Measurements from ENCODE around the gene MEPE. TPM values are rescaled to one million over a fixed set of nuclear protein-coding genes. Genes with fewer than 3 reads are reported as not detected.

Gene MEPE
- total RNA-seq, 1 donor from 2014 or later, result not detected

- Mint-ChIP-seq H3K27ac (no peak overlapping the region), H3K9me3 (no peaks in the 10 kb centered on the region), H3K27me3 (no peaks in the 10 kb centered on the region), H3K4me3 (no peak overlapping the region), H3K36me3 (no peaks in the 10 kb centered on the region), H3K4me1 (ENCODE audit: unreplicated experiment) (no peaks in the 10 kb centered on the region)
- no peak for TF ChIP-seq CTCF (conservative IDR thresholded peaks at IDR 0.05)
- DNase-seq (ENCODE audit: extremely low spot score, unreplicated experiment), result no peak
Observed at GRCh38 chr4:87803421-87803820, 29.3 kb upstream of the MEPE start.

- Mint-ChIP-seq H3K9me3 (no peaks in the 10 kb centered on the region), H3K4me3 (no peak overlapping the region), H3K27ac (no peak overlapping the region), H3K36me3 (no peaks in the 10 kb centered on the region), H3K4me1 (ENCODE audit: unreplicated experiment) (no peaks in the 10 kb centered on the region), H3K27me3 (no peaks in the 10 kb centered on the region)
- DNase-seq (ENCODE audit: extremely low spot score, unreplicated experiment), result no peak
- no peak for TF ChIP-seq CTCF (conservative IDR thresholded peaks at IDR 0.05)
Observed at GRCh38 chr4:87804871-87805270, 27.9 kb upstream of the MEPE start.

- no peak for TF ChIP-seq CTCF (conservative IDR thresholded peaks at IDR 0.05)
- Mint-ChIP-seq H3K27ac (no peak overlapping the region), H3K4me1 (ENCODE audit: unreplicated experiment) (no peaks in the 10 kb centered on the region), H3K9me3 (peaks cover under 1% of the 10 kb centered on the region), H3K4me3 (no peak overlapping the region), H3K36me3 (no peaks in the 10 kb centered on the region), H3K27me3 (no peaks in the 10 kb centered on the region)
- no peak for DNase-seq (ENCODE audit: extremely low spot score, unreplicated experiment)
Observed at GRCh38 chr4:87805971-87806370, 26.8 kb upstream of the MEPE start.

GRCh38 chr4:87806520-87806919 is 26.2 kb upstream of the MEPE start:
- no peak for DNase-seq (ENCODE audit: extremely low spot score, unreplicated experiment)
- Mint-ChIP-seq H3K27me3 (no peaks in the 10 kb centered on the region), H3K9me3 (peaks cover 6% of the 10 kb centered on the region), H3K27ac (no peak overlapping the region), H3K4me3 (no peak overlapping the region), H3K36me3 (no peaks in the 10 kb centered on the region), H3K4me1 (ENCODE audit: unreplicated experiment) (no peaks in the 10 kb centered on the region)
- TF ChIP-seq CTCF (conservative IDR thresholded peaks at IDR 0.05), result no peak

GRCh38 chr4:87807402-87807801 is 25.4 kb upstream of the MEPE start:
- no peak overlapping the region for H3K27ac Mint-ChIP-seq
- no peak for TF ChIP-seq CTCF (conservative IDR thresholded peaks at IDR 0.05)
- no peaks in the 10 kb centered on the region for H3K4me1 Mint-ChIP-seq (ENCODE audit: unreplicated experiment)
- no peaks in the 10 kb centered on the region for H3K36me3 Mint-ChIP-seq
- H3K4me3 Mint-ChIP-seq, result no peak overlapping the region
- no peaks in the 10 kb centered on the region for H3K27me3 Mint-ChIP-seq
- peaks cover 6% of the 10 kb centered on the region for H3K9me3 Mint-ChIP-seq
- DNase-seq (ENCODE audit: extremely low spot score, unreplicated experiment), result no peak

- no peak for DNase-seq (ENCODE audit: extremely low spot score, unreplicated experiment)
- H3K27me3 Mint-ChIP-seq, result no peaks in the 10 kb centered on the region
- H3K36me3 Mint-ChIP-seq, result no peaks in the 10 kb centered on the region
- H3K4me1 Mint-ChIP-seq (ENCODE audit: unreplicated experiment), result no peaks in the 10 kb centered on the region
- H3K27ac Mint-ChIP-seq, result no peak overlapping the region
- H3K4me3 Mint-ChIP-seq, result no peak overlapping the region
- H3K9me3 Mint-ChIP-seq, result peaks cover 6% of the 10 kb centered on the region
- TF ChIP-seq CTCF (conservative IDR thresholded peaks at IDR 0.05), result no peak
Observed at GRCh38 chr4:87811977-87812376, 20.8 kb upstream of the MEPE start.

Data from type B pancreatic cell (in vitro differentiated cells).